Progenitor cell of endocrine pancreas (in vitro differentiated cells): Measurements from ENCODE around the gene CASK. TPM values are rescaled to one million over a fixed set of nuclear protein-coding genes. Genes with fewer than 3 reads are reported as not detected.

ENCODE experiments used
- DNase-seq: peaks from one replicate; pipeline ENCODE4 v3.0.0; 2021; ENCODE audit warnings: low spot score; ENCODE audit not compliant: unreplicated experiment
- H3K27ac Mint-ChIP-seq: 2 replicates; pipeline ENCODE4 v1.8.0; 2021; ENCODE audit warnings: mild to moderate bottlenecking, moderate library complexity, mixed read lengths
- H3K27me3 Mint-ChIP-seq: 2 replicates; pipeline ENCODE4 v1.8.0; 2021; ENCODE audit warnings: mixed read lengths
- H3K36me3 Mint-ChIP-seq: 2 replicates; pipeline ENCODE4 v1.8.0; 2022; ENCODE audit warnings: mixed read lengths; ENCODE audit not compliant: insufficient read depth
- H3K4me1 Mint-ChIP-seq: 2 replicates; pipeline ENCODE4 v1.8.0; 2021; ENCODE audit warnings: low read depth, mixed read lengths
- H3K4me3 Mint-ChIP-seq: 2 replicates; pipeline ENCODE4 v1.8.0; 2021; ENCODE audit warnings: low read depth, mild to moderate bottlenecking, moderate library complexity, mixed read lengths
- H3K9me3 Mint-ChIP-seq: 2 replicates; pipeline ENCODE4 v1.8.0; 2021; ENCODE audit warnings: low read depth, mixed read lengths
- total RNA-seq: library from RNA; stranded (reverse); gene quantifications from 2 replicates; pipeline ENCODE4 v1.2.1, GENCODE V29; 2021
- TF ChIP-seq, protein P1 (sequence below): fragments of 200-600 bp; sonication (generic); IDR thresholded peaks from one replicate; pipeline ENCODE4 v1.5.0; 2021; ENCODE audit warnings: antibody characterized with exemption, mild to moderate bottlenecking; ENCODE audit not compliant: unreplicated experiment

Gene CASK
- total RNA-seq, 1 donor from 2014 or later: 68.3 TPM

DNA sequence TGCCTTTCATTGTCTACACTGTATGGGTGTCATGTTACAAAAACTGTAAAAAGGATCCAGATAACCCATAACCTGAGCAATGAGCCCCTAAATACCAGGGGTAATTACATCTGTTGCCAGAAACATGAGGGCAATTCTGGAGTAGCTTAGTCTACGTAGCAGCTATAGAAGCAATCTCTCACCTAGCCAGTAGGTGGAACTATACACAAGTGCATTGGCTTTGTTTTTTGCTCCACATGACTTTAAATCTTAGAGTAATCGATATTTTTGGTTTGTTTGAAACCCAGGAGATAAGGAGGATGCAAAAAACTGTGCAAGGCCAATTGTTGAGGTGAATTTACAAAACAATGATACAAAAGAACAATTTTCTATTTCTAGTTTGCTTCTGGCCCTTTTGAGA is 141.9 kb downstream of the CASK start:
- no peak overlapping the region for H3K27ac Mint-ChIP-seq
- peaks cover 1% of the 10 kb centered on the region for H3K4me1 Mint-ChIP-seq
- DNase-seq: no peak
- H3K36me3 Mint-ChIP-seq: peaks cover 3% of the 10 kb centered on the region
- TF ChIP-seq, protein P1, sequence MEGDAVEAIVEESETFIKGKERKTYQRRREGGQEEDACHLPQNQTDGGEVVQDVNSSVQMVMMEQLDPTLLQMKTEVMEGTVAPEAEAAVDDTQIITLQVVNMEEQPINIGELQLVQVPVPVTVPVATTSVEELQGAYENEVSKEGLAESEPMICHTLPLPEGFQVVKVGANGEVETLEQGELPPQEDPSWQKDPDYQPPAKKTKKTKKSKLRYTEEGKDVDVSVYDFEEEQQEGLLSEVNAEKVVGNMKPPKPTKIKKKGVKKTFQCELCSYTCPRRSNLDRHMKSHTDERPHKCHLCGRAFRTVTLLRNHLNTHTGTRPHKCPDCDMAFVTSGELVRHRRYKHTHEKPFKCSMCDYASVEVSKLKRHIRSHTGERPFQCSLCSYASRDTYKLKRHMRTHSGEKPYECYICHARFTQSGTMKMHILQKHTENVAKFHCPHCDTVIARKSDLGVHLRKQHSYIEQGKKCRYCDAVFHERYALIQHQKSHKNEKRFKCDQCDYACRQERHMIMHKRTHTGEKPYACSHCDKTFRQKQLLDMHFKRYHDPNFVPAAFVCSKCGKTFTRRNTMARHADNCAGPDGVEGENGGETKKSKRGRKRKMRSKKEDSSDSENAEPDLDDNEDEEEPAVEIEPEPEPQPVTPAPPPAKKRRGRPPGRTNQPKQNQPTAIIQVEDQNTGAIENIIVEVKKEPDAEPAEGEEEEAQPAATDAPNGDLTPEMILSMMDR: peak; percentile 71
- H3K4me3 Mint-ChIP-seq: no peak overlapping the region
- peaks cover 5% of the 10 kb centered on the region for H3K9me3 Mint-ChIP-seq
- H3K27me3 Mint-ChIP-seq: no peaks in the 10 kb centered on the region

DNA sequence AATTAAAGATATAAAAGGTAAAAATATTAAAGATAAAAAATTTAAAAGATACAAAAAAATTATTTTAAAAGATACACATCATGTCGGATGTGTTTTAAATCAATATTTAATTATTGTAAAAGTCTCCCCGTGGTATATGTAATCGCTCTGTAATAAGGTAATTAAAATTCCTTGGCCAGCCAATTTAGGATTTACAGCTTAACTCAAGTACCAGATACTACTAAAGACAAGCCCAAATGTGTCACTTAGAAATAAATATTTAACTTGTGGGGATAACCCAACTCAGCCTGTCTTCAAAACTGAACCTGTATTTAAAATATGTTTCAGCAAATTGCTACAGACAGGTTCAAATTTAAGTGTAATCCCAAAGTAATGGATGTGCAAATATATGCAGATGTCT is 143.4 kb downstream of the CASK start:
- no peak for DNase-seq
- peaks cover 8% of the 10 kb centered on the region for H3K9me3 Mint-ChIP-seq
- H3K4me3 Mint-ChIP-seq: no peak overlapping the region

DNA sequence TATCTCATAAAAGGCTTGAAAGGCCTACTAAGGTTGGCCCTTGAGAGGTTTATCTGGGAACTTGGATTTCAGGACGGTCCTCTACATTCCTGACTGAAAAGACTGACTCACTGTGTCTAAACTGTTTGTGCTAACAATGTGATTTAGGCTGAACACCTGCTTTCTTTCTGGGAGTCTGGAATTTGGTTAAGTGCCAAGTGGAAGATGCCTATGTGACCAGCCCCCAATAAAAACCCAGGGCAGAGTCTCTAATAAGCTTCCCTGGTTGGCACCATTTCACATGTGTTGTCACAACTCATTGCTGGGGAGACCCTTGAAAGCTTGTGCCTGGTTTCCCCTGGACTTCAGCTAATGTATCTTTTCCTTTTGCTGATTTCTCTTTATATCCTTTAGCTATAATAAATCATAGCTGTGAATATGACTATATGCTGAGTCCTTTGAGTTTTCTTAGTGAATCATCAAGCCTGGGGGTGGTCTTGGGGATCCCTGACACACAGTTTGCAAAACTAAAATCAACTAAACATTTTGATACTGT is 144.3 kb downstream of the CASK start:
- H3K9me3 Mint-ChIP-seq: peaks cover 8% of the 10 kb centered on the region
- peaks cover 5% of the 10 kb centered on the region for H3K36me3 Mint-ChIP-seq
- H3K4me1 Mint-ChIP-seq: peaks cover 1% of the 10 kb centered on the region
- H3K27me3 Mint-ChIP-seq: no peaks in the 10 kb centered on the region
- no peak overlapping the region for H3K27ac Mint-ChIP-seq
- no peak overlapping the region for H3K4me3 Mint-ChIP-seq
- DNase-seq: no peak
- TF ChIP-seq, protein P1: no peak

More for the DNA sequence above, 143.4 kb downstream of the CASK start:
- TF ChIP-seq, protein P1: no peak
- Mint-ChIP-seq H3K27ac (no peak overlapping the region), H3K27me3 (no peaks in the 10 kb centered on the region), H3K36me3 (peaks cover 5% of the 10 kb centered on the region), H3K4me1 (peaks cover 1% of the 10 kb centered on the region)

DNA sequence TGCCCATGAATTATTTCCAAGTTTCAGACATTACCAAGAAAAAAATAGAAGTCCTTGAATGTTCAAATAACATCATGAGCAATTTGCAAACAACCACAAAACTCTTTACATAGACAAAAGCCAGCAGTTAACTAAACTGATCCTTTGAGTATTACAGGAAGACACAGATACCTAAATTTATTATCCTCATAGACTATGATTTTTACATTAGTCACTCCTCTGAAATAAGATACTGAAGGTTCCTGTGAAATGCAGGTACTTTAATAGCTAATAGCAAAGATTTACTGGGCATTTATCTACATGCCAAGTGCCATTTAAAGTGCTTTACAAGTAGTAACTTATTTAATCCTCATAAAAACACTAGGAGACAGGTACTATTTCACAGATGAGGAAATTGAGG is 161.7 kb downstream of the CASK start:
- peaks cover 15% of the 10 kb centered on the region for H3K9me3 Mint-ChIP-seq
- H3K36me3 Mint-ChIP-seq: peaks cover 1% of the 10 kb centered on the region
- no peaks in the 10 kb centered on the region for H3K27me3 Mint-ChIP-seq
- no peak for DNase-seq
- H3K4me3 Mint-ChIP-seq: no peak overlapping the region
- H3K27ac Mint-ChIP-seq: no peak overlapping the region
- TF ChIP-seq, protein P1: no peak
- peaks cover 4% of the 10 kb centered on the region for H3K4me1 Mint-ChIP-seq

DNA sequence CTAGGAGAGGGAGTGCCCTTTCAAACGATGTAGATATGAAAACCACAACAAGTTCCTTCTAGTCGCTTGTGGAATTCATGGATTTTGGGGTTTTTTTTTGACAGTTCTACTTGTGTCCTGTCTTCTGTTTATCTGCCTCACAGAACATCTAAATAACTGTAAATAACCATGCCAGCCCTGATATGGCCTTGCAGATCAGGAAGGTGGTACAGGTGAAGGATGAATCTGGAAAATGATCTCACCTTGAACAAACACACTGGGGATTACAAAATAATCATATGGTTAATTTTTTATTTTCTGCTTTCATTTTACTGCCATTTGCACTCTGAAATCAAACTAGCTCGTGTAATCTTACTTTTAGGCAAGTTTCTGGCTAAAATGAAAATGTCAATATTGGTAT is 162.2 kb downstream of the CASK start:
- peaks cover 4% of the 10 kb centered on the region for H3K4me1 Mint-ChIP-seq
- DNase-seq: no peak
- no peak overlapping the region for H3K4me3 Mint-ChIP-seq
- peaks cover 1% of the 10 kb centered on the region for H3K36me3 Mint-ChIP-seq
- TF ChIP-seq, protein P1: no peak
- no peak overlapping the region for H3K27ac Mint-ChIP-seq
- peaks cover 15% of the 10 kb centered on the region for H3K9me3 Mint-ChIP-seq
- H3K27me3 Mint-ChIP-seq: no peaks in the 10 kb centered on the region
